Right renal cortex interstitium (tissue), 3 donors: Measurements from ENCODE around the gene TENT4A. TPM values are rescaled to one million over a fixed set of nuclear protein-coding genes. Genes with fewer than 3 reads are reported as not detected.
"Not testable (repeated sequence)": the region's sequence is repeated elsewhere in the genome, so short reads cannot be mapped to it uniquely, and the experiment has no call there.

Experiments used
- DNase-seq, 3 donors: peaks; one replicate each; pipeline ENCODE4 v3.0.0-alpha.2; 2013; ENCODE audit warnings: low read depth in 3 of 3, low spot score in 2 of 3
- polyA plus RNA-seq, 3 donors: library from polyadenylated mRNA; unstranded; fragments of 120-200 nt; gene quantifications; one replicate each; pipeline ENCODE4 v1.2.1, GENCODE V29; 2013; ENCODE audit not compliant: insufficient read length in 3 of 3

Gene TENT4A
- polyA plus RNA-seq, 3 donors, result 20.1 to 23.3 (median 22.4) TPM

DNA sequence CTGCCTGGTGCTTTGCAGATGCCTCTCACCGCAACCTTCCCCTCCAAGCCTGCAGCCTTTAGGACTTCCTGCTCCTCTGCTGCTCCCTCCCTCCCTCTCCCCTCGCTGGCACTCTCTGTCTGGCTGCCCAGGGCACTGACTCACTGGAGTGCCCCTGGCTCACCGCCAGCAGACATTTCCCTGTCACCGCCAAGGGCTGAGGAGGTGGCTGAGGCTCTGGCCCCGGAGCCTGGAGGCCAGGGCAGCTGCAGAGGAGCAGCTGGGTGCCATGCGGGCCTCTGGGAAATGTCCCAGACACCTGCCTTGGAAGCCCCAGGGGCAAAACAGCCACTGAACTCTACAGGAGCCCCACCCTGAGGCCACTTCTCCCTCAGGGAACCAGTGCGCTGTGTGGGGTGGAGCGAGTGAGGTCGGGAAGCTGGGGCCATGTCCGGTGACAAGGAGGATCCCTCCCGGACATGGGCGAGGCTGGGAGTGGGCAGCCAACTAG is 53.4 kb downstream of the TENT4A start:
- DNase-seq, result no peak

GRCh38 chr5:6767481-6768063 is 54.3 kb downstream of the TENT4A start:
- no peak for DNase-seq

DNA sequence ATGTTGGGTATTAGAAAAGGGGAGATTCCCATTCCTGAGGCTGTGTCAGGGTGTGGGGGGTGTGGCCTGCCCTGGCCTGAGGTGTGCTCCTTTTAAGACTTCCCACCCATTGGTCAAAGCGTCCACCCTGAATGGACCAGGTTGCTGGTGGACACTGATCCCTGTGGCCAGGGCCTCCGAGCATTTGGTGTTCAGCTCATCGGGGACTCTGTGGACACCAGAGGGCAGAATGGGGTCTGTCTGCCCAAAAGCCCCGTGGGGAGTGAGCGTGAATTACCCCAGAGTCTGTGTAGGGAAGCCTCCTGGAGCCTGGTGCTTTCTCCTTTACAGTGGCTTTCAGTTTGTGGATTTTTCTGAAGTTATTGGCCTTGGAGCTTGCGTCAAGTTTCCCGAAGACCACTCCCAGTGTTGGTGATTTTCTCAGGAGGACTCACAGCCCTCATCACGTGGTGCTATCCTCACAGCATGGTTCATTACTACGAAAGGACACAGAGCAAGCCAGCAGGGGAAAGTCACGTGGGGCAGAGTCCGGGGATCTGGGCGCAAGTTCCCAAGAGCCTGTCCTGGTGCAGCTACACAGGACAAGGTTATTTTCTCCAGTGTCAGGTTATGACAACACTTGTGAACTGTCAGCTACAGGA is 55.5 kb downstream of the TENT4A start:
- DNase-seq, result no peak

DNA sequence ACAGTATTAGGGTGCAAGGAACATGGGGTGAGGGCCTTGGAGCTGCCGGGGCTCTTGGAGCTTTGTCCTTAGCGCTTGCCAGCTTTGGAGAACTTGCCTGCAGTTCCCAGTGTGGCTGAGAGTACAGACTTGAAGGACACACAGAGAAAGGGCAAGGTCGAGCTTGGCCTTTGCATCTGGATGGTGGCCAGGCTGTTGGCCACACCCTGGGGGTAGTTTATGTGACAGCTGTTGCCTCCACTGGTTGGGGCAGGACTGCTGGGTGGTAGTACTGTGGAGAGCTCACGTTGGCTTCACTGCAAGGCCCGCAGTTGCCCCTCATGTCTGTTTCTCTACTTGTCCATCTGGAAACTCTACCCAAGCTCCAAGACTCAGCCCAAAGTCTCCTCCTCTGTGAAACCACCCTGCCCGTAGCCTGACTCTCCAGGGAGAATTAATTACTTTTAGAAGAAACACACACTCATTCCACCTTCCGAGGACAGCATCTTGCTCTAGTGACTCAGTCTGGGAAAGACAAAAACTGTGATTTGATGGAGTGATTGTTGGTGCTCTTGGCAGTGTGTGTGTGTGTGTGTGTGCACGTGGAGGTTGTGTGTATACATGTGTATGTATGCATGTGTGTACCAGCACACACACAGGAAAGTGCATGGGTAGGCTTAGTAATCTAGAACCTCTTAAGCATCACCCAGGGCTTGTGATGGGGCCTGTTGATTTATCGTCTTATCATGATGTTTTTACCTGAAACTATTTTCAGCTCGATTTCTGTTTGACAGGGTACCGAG is 57.8 kb downstream of the TENT4A start:
- no peak for DNase-seq

DNA sequence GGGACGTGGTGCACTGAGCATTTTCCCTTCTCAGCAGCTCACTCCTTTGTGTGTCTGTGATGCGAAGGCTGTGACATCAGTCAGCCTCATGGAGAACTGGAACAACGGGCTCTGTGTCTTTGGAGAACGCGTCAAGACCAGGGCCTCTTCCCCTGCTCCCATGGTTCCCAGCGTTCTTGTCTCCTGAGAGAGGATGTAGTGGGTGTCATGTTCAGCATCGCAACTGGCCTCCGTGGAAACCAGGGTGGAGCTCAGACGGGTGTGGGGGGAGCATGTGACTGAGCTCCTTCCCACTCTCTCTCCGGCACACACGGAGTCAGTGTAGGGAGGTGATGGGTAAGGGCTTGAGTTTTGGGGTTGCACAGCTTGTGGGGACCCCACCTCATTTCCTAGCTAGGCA is 59.7 kb downstream of the TENT4A start:
- DNase-seq, result no peak

- DNase-seq, result no peak
These were observed 60.3 kb downstream of the TENT4A start for GRCh38 chr5:6773342-6774035.

DNA sequence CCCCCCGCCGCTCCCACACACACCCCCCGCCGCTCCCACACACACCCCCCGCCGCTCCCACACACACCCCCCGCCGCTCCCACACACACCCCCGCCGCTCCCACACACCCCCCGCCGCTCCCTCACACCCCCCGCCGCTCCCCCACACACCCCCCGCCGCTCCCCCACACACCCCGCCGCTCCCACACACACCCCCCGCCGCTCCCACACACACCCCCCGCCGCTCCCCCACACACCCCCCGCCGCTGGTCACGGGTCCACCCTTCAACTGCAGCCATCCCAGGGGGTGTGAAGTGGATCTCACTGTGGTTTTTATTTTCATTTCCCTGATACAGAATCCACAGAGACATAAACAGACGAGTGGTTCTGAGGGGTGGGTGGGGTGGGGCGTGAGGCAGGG is 61.0 kb downstream of the TENT4A start:
- not testable (repeated sequence) for DNase-seq

GRCh38 chr5:6774721-6775204 is 61.5 kb downstream of the TENT4A start:
- no peak for DNase-seq

DNA sequence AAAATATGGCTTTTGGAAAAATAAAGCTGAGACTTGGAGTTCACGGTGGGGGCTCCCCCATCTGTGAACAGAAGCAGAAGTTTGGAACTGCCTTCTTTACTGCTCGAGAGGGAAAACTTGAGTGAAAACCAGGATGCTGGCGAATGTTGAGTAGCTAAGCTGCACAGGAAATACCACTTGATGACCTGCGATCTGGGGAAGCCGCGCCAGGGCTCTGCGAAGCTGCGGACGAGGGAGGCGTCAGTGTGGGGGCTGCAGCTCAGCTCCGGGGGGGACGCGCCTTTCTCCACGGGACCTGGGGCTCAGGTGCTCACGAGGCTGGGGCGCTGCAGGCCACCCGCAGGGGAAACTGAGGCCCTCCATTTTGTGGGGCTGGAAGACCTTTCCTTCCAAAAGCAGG is 62.3 kb downstream of the TENT4A start:
- DNase-seq, result no peak

GRCh38 chr5:6780802-6781391 is 67.7 kb downstream of the TENT4A start:
- DNase-seq, result no peak

GRCh38 chr5:6781716-6782115 is 68.5 kb downstream of the TENT4A start:
- DNase-seq, result no peak

DNA sequence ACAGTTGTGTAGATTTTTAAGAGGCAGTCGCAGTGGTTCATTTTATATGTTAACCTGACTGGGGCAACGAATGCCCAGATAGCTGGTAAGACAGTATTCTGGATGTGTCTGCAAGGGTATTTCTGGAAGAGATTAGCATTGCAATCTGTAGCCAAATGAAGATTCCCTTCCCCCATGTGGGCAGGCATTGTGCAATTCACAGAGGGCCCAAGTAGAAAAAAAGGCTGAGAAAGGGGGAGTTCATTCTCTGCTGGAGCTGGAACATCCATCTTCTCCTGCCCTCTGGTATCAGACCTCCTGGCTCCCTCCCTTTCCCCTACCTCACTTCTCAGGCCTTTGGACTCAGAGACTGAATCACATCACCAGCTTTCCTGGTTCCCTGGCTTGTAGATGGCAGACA is 70.6 kb downstream of the TENT4A start:
- no peak for DNase-seq

DNA sequence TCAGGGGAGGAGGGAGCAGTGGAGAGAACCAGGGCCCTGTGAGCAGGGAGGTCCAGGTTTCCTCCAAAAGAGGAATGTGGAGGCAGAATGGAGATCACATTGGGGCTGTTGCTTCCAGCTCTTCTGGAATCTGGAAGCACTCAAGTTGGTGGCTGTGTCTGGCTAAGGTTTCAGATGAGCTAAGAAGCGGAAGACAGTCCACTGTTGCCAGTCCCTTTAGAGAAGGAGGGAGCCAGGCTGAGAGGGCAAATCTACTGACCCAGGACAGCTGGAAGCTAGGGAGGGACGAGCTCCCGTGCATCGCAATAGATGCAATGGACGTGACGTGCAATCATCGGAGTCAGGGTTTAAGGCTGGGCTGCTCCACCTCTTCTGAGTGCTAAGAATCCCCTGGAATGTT is 71.2 kb downstream of the TENT4A start:
- no peak for DNase-seq

- DNase-seq, result no peak
These were observed 72.1 kb downstream of the TENT4A start for GRCh38 chr5:6785161-6785860.

- no peak for DNase-seq
These were observed 72.6 kb downstream of the TENT4A start for GRCh38 chr5:6785861-6786180.

GRCh38 chr5:6786786-6787495 is 73.7 kb downstream of the TENT4A start:
- no peak for DNase-seq

DNA sequence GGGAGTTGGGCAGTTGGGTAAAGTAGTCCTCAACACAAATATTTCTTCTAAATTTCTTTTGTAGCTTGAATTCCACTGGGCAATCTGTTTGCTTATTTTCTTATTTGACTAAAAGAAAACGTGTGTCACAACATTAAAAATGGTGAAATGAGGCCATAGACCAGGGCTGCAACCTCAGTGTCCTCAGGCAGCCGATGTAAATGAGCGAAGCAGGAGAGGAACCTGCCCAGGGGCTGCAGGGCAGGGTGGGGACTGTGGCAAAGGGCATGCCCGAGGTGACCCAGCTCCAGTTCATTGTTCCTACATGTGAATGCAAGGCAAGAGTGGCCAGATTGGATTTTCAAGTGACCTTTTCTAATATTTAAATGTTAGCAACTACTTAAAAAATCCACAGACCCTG is 74.7 kb downstream of the TENT4A start:
- no peak for DNase-seq

DNA sequence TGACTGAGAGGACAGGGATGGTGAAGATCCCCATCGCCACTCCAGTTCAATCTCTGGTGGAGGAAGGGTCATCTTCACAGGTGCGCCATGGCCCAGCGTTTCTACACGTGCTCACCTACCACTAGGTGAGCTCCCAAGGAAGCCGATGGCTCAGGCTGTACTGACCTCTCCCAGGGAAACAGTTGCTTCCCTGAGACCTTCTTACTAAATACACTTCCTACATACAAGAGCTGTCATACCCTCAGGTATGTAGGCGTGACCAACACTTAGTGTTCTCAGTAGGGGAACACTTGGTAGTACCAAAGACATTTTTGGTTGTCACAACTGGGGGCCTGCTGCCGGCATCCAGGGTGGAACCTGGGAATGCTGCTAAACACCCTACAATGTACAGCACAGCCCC is 75.2 kb downstream of the TENT4A start:
- DNase-seq, result no peak

DNA sequence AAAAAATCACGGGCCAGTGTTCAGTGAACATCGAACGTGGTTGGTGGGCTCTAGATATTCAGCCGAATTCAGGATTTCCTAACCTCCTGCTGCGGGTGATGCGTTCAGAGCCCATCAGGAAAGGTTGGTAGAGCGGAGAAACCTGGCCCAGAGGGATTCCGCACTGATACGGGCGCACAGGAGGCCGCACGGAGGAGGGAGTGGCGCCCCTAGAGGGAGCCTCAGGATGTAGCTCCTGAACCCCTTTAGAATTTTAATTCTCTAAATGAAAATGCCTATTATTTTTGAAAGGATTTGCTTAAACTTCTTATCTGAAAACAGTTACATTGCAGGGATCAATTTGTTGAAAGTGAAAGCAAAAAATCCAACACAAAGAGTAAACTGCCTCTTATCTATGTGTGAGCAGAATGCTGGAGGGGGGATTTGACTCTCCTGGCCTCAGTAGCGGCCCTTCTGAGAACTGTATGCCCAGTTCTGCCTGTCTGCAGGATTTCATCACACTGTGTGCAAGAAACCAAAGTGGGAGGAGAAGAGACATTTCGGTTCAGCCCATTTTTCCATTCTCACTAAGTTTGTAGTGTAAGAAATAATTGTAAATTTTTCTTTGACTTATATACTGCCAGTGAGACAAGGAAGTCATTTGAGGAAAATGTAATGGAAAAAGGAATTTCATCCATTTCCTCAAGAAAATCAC is 75.9 kb downstream of the TENT4A start:
- no peak for DNase-seq
